ENCODE results near the gene KRTAP5-5.

Gene KRTAP5-5

DNA sequence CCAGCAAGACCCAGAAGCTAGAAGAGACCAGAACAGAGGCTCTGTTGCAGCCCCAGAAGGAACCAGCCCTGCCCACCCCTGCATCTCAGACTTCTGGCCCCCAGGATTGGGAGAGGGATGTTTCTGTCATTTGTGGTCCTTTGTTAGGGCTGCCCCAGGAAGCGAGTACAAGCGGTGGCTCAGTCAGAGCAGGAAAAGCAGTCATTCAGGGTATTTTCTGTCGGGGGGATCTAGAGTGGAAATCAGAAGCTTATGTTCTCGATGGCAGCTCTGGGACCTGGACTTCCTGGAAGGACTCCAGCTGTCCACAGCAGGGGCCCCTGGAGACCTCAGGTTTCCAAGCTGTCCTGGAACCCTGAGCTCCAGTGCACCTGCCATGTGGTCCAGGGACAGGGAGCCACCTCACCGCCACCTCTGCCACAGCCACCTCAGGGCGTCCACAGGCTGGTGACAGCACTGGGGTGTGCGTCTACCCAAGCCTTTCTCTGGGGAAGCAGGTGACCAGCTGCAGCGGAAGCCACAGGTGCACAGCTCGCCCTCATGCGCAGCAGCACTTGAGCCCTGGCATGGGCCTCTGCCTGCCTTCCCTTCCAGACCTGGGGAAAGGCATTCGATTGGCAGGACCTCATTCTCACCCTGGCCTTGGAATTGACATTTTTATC lies 2.6 kb downstream of the KRTAP5-5 start:
- H3K4me3 ChIP-seq (replicated peaks; ENCODE audit: low read depth, low read length): no peak overlapping the region
- H3K27me3 ChIP-seq (replicated peaks; ENCODE audit: control insufficient read depth, insufficient read depth, low read length): peaks cover 2% of the 10 kb centered on the region; the same call in 1 of the 2 replicates
- H3K36me3 ChIP-seq (ENCODE audit: control insufficient read depth, insufficient read depth, low read length): no peaks in the 10 kb centered on the region
- DNase-seq (ENCODE audit: extremely low read depth, insufficient read length): no peak
- TF ChIP-seq, protein P1, sequence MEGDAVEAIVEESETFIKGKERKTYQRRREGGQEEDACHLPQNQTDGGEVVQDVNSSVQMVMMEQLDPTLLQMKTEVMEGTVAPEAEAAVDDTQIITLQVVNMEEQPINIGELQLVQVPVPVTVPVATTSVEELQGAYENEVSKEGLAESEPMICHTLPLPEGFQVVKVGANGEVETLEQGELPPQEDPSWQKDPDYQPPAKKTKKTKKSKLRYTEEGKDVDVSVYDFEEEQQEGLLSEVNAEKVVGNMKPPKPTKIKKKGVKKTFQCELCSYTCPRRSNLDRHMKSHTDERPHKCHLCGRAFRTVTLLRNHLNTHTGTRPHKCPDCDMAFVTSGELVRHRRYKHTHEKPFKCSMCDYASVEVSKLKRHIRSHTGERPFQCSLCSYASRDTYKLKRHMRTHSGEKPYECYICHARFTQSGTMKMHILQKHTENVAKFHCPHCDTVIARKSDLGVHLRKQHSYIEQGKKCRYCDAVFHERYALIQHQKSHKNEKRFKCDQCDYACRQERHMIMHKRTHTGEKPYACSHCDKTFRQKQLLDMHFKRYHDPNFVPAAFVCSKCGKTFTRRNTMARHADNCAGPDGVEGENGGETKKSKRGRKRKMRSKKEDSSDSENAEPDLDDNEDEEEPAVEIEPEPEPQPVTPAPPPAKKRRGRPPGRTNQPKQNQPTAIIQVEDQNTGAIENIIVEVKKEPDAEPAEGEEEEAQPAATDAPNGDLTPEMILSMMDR (IDR thresholded peaks at IDR 0.05; ENCODE audit: insufficient read depth, low read length, poor library complexity, severe bottlenecking): no peak

DNA sequence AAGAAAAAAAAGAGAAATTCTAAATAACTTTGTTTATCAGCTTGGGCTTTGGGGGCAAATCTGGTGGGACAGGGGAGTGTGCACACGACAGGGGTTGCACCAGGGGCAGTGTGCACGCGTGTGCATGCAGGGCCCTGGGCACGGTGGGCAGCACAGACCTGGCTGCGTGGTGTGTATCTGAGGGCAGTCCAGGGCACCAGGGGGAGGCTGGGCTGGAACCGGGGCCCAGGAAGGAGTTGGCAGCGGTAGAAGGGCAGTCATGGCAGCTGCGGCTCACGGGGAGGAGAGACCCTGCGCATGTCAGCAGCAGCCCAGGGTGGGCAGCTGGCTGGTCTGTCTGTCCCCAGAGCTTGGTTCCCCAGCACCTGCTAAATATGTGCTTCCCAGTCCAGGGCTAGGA lies 4.3 kb downstream of the KRTAP5-5 start:
- H3K4me3 ChIP-seq (replicated peaks; ENCODE audit: low read depth, low read length): no peak overlapping the region
- TF ChIP-seq, protein P1 (IDR thresholded peaks at IDR 0.05; ENCODE audit: insufficient read depth, low read length, poor library complexity, severe bottlenecking): no peak
- peaks cover 2% of the 10 kb centered on the region; the same call in 1 of the 2 replicates for H3K27me3 ChIP-seq (replicated peaks; ENCODE audit: control insufficient read depth, insufficient read depth, low read length)
- no peaks in the 10 kb centered on the region for H3K36me3 ChIP-seq (ENCODE audit: control insufficient read depth, insufficient read depth, low read length)
- no peak for DNase-seq (ENCODE audit: extremely low read depth, insufficient read length)

DNA sequence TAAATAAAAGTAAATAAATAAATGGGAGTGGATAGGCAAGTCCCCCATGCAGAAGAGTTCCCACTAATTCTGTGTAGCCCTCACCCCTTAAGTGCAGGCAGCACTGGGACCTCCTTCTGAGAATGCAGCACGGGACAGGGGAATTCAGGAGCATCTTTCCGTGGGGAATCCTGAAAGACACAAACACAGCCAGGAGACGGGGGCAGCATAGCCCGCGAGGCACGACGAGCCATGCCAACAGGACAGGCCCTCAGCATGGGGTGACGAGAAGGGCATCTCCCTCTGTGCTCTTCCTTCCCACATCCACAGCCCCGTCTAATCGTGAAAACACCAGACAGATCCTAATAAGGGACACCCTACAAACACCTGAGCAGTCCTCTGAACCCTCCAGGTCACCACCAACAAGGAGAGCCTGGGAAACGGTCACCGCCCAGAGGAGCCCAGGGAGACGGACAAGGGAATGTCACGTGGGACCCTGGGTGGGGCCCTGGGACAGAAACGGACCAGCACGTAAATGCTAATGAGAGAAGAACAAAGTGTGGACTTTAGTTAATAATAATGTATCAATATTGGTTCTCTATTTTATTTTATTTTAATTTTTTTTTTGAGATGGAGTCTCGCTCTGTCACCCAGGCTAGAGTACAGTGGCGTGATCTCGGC lies 6.8 kb downstream of the KRTAP5-5 start:
- TF ChIP-seq, protein P1 (IDR thresholded peaks at IDR 0.05; ENCODE audit: insufficient read depth, low read length, poor library complexity, severe bottlenecking): no peak
- Histone ChIP-seq H3K27me3 (replicated peaks; ENCODE audit: control insufficient read depth, insufficient read depth, low read length) (peaks cover 2% of the 10 kb centered on the region; the same call in 1 of the 2 replicates), H3K36me3 (ENCODE audit: control insufficient read depth, insufficient read depth, low read length) (no peaks in the 10 kb centered on the region), H3K4me3 (replicated peaks; ENCODE audit: low read depth, low read length) (no peak overlapping the region)
- DNase-seq (ENCODE audit: extremely low read depth, insufficient read length): no peak

DNA sequence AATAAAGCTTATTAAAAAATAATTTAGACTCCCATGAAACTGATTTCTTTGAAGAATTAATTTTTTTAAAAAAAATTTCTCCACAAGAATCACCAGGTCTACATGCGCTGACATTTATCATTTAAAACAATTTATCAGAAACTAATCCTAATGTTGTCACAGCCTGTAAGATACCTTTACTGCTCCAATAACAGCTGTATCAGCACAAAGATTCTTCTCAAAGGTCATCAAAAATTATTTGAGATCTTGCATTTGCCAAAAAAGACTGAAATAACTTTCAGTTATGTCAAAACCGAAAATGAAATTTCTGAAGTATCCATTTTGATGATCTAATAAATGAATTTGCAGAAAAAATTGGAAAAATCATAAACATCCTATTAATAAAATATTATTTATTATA lies 8.1 kb downstream of the KRTAP5-5 start:
- no peaks in the 10 kb centered on the region for H3K36me3 ChIP-seq (ENCODE audit: control insufficient read depth, insufficient read depth, low read length)
- no peaks in the 10 kb centered on the region; the same call in 1 of the 2 replicates for H3K27me3 ChIP-seq (replicated peaks; ENCODE audit: control insufficient read depth, insufficient read depth, low read length)
- TF ChIP-seq, protein P1 (IDR thresholded peaks at IDR 0.05; ENCODE audit: insufficient read depth, low read length, poor library complexity, severe bottlenecking): no peak

DNA sequence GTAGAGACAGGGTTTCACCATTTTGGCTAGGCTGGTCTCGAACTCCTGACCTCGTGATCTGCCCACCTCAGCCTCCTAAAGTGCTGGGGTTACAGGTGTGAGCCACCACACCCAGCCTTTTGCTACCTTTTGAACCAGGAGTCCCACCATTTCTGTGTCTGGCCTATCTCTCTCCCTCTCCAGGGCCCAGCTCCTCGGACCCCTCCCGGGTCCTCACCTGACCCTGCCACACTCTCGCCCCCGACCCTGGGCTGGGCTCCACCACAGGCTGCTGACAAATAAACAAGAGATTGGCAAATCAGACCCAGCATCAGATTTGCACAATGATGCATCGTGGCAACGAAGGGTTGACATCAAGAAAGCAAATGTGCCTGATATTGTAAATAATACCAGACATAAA lies 8.8 kb downstream of the KRTAP5-5 start:
- Histone ChIP-seq H3K27me3 (replicated peaks; ENCODE audit: control insufficient read depth, insufficient read depth, low read length) (no peaks in the 10 kb centered on the region; the same call in 1 of the 2 replicates), H3K36me3 (ENCODE audit: control insufficient read depth, insufficient read depth, low read length) (no peaks in the 10 kb centered on the region), H3K4me3 (replicated peaks; ENCODE audit: low read depth, low read length) (no peak overlapping the region)
- DNase-seq (ENCODE audit: extremely low read depth, insufficient read length): no peak
- TF ChIP-seq, protein P1 (IDR thresholded peaks at IDR 0.05; ENCODE audit: insufficient read depth, low read length, poor library complexity, severe bottlenecking): no peak

More for the DNA sequence above, 8.1 kb downstream of the KRTAP5-5 start:
- DNase-seq (ENCODE audit: extremely low read depth, insufficient read length): no peak
- no peak overlapping the region for H3K4me3 ChIP-seq (replicated peaks; ENCODE audit: low read depth, low read length)

Measured in GM06990 (cell line).